GM23338 (cell line): Measurements from ENCODE around the gene EP300.

Source experiments
- CREB1 ChIP-seq: fragments of 250-450 bp; sonication (Bioruptor Pico); IDR thresholded peaks from 2 replicates; pipeline ENCODE4 v1.5.0; 2020; ENCODE audit warnings: low read depth, mild to moderate bottlenecking, moderate library complexity
- CTCF ChIP-seq, 2 experiments: fragments of 200-600 bp in 1 of 2; sonication (generic) in 1 of 2; conservative IDR thresholded peaks; 2 replicates each; pipeline versions ENCODE4 v1.5.1 to v1.6.1; 2016 to 2017; ENCODE audit warnings: antibody characterized with exemption in 2 of 2, low read depth in 2 of 2, mild to moderate bottlenecking in 2 of 2, moderate library complexity in 1 of 2
- ETS1 ChIP-seq: IDR thresholded peaks from 2 replicates; pipeline ENCODE4 v1.6.1; 2016; ENCODE audit warnings: antibody characterized with exemption
- EZH2 ChIP-seq: fragments of 200-600 bp; sonication (generic); IDR thresholded peaks from one replicate; pipeline ENCODE4 v1.8.0; 2017; ENCODE audit warnings: antibody characterized with exemption, mild to moderate bottlenecking, low read depth; ENCODE audit not compliant: unreplicated experiment
- EZH2phosphoT487 ChIP-seq: fragments of 200-600 bp; sonication (generic); IDR thresholded peaks from one replicate; pipeline ENCODE4 v1.8.1; 2018; ENCODE audit warnings: antibody characterized with exemption; ENCODE audit not compliant: unreplicated experiment
- JUNB ChIP-seq: IDR thresholded peaks from one replicate; pipeline ENCODE4 v1.6.1; 2016; ENCODE audit warnings: antibody characterized with exemption; ENCODE audit not compliant: unreplicated experiment
- NANOG ChIP-seq: IDR thresholded peaks from 2 replicates; pipeline ENCODE4 v1.6.1; 2016; ENCODE audit warnings: antibody characterized with exemption, borderline replicate concordance
- POLR2AphosphoS5 ChIP-seq: IDR thresholded peaks from 2 replicates; pipeline ENCODE4 v1.6.1; 2016; ENCODE audit warnings: antibody characterized with exemption, low read depth
- REST ChIP-seq: IDR thresholded peaks from one replicate; pipeline ENCODE4 v1.6.1; 2018; ENCODE audit warnings: antibody characterized with exemption; ENCODE audit not compliant: unreplicated experiment
- STAT1 ChIP-seq: IDR thresholded peaks from one replicate; pipeline ENCODE4 v1.6.1; 2016; ENCODE audit warnings: antibody characterized with exemption; ENCODE audit not compliant: unreplicated experiment
- ZNF114 ChIP-seq: fragments of 250-450 bp; sonication (Bioruptor Pico); IDR thresholded peaks from 2 replicates; pipeline ENCODE4 v1.5.0; 2020; ENCODE audit warnings: mild to moderate bottlenecking, moderate library complexity
- ZNF331 ChIP-seq: fragments of 250-450 bp; sonication (Bioruptor Pico); IDR thresholded peaks from 2 replicates; pipeline ENCODE4 v1.5.0; 2020; ENCODE audit warnings: low read depth, mild to moderate bottlenecking, moderate library complexity
- ZNF462 ChIP-seq: fragments of 250-450 bp; sonication (Bioruptor Pico); IDR thresholded peaks from 2 replicates; pipeline ENCODE4 v1.5.0; 2020; ENCODE audit warnings: mild to moderate bottlenecking, moderate library complexity

- TF ChIP-seq EZH2 (no peak), CTCF (conservative IDR thresholded peaks at IDR 0.05; ENCODE audit: low read depth in 2 of 2) (no peak), ETS1 (no peak), CREB1 (no peak), POLR2AphosphoS5 (no peak), ZNF462 (no peak), ZNF331 (CRISPR knock-in tag) (no peak), EZH2phosphoT487 (no peak), REST (no peak), ZNF114 (no peak), JUNB (no peak), NANOG (no peak), STAT1 (no peak)
Observed at GRCh38 chr22:41191467-41191866, 99.1 kb downstream of the EP300 start.
